DOHH2 (cell line): ENCODE data around the gene WNT3.

ENCODE experiments used
- H3F3A ChIP-seq: fragments of 200-600 bp; sonication (generic), shearing (Covaris generic); 2 replicates; pipeline ENCODE4 v1.6.0; 2016; ENCODE audit warnings: antibody characterized with exemption, mild to moderate bottlenecking; ENCODE audit not compliant: control insufficient read depth, insufficient read depth
- H3K27ac ChIP-seq: fragments of 200-600 bp; sonication (generic); 2 replicates; pipeline ENCODE4 v1.5.1; 2014; ENCODE audit warnings: low read depth, mild to moderate bottlenecking, low read length, moderate library complexity
- H3K27me3 ChIP-seq: fragments of 200-600 bp; sonication (generic); 2 replicates; pipeline ENCODE4 v1.6.1; 2014; ENCODE audit warnings: mild to moderate bottlenecking, low read length, mixed read lengths; ENCODE audit not compliant: control insufficient read depth
- H3K36me3 ChIP-seq: fragments of 200-600 bp; sonication (generic); 2 replicates; pipeline ENCODE4 v1.6.1; 2014; ENCODE audit warnings: mild to moderate bottlenecking, low read length, moderate library complexity, mixed read lengths; ENCODE audit not compliant: control insufficient read depth
- H3K4me1 ChIP-seq: fragments of 200-600 bp; sonication (generic); 2 replicates; pipeline ENCODE4 v1.6.1; 2014; ENCODE audit warnings: mild to moderate bottlenecking, low read length, mixed read lengths; ENCODE audit not compliant: control insufficient read depth
- H3K4me2 ChIP-seq: fragments of 200-600 bp; sonication (generic); 2 replicates; pipeline ENCODE4 v1.6.0; 2014; ENCODE audit warnings: mild to moderate bottlenecking, low read length, moderate library complexity
- H3K4me3 ChIP-seq: fragments of 200-600 bp; sonication (generic); 2 replicates; pipeline ENCODE4 v1.5.1; 2014; ENCODE audit warnings: mild to moderate bottlenecking, low read length, mixed read lengths
- H3K79me2 ChIP-seq: fragments of 200-600 bp; sonication (generic); 2 replicates; pipeline ENCODE4 v1.6.1; 2014; ENCODE audit warnings: mild to moderate bottlenecking, low read length, mixed read lengths; ENCODE audit not compliant: control insufficient read depth
- H3K9me2 ChIP-seq: fragments of 200-600 bp; sonication (generic); replicated peaks from 2 replicates; pipeline ENCODE4 v1.6.1; 2014; ENCODE audit warnings: mild to moderate bottlenecking, low read length, mixed read lengths; ENCODE audit not compliant: control insufficient read depth
- H3K9me3 ChIP-seq: fragments of 200-600 bp; sonication (generic); 2 replicates; pipeline ENCODE4 v1.6.1; 2014; ENCODE audit warnings: antibody characterized with exemption, low read length, mixed read lengths; ENCODE audit not compliant: control insufficient read depth, insufficient read depth
- H4K20me1 ChIP-seq: fragments of 200-600 bp; sonication (generic); 2 replicates; pipeline ENCODE4 v1.6.0; 2014; ENCODE audit warnings: low read depth, mild to moderate bottlenecking, antibody characterized with exemption, low read length, moderate library complexity; ENCODE audit not compliant: control insufficient read depth, insufficient read depth
- CTCF ChIP-seq: fragments of 200-600 bp; sonication (generic); IDR thresholded peaks from one replicate; pipeline ENCODE4 v1.5.1; 2014; ENCODE audit warnings: antibody characterized with exemption, mild to moderate bottlenecking, low read depth, low read length; ENCODE audit not compliant: poor library complexity, severe bottlenecking
- EZH2phosphoT487 ChIP-seq: fragments of 200-600 bp; sonication (generic); IDR thresholded peaks from 2 replicates; pipeline ENCODE4 v1.6.1; 2017; ENCODE audit warnings: borderline replicate concordance, mild to moderate bottlenecking, antibody characterized with exemption, low read length, moderate library complexity, mixed read lengths

WNT3 gene

GRCh38 chr17:46764000-46764708, 54.3 kb downstream of the WNT3 start:
- Histone ChIP-seq H4K20me1 (no peaks in the 10 kb centered on the region), H3K27ac (no peak overlapping the region), H3K36me3 (no peaks in the 10 kb centered on the region), H3K9me3 (no peaks in the 10 kb centered on the region), H3F3A (no peaks in the 10 kb centered on the region), H3K27me3 (no peaks in the 10 kb centered on the region), H3K4me3 (no peak overlapping the region), H3K4me1 (no peaks in the 10 kb centered on the region), H3K4me2 (no peak overlapping the region), H3K9me2 (no peaks in the 10 kb centered on the region), H3K79me2 (no peaks in the 10 kb centered on the region)
- TF ChIP-seq EZH2phosphoT487 (no peak), CTCF (no peak)

- TF ChIP-seq EZH2phosphoT487 (no peak), CTCF (no peak)
- Histone ChIP-seq H3K36me3 (no peaks in the 10 kb centered on the region), H3F3A (no peaks in the 10 kb centered on the region), H3K4me3 (no peak overlapping the region), H3K4me2 (no peak overlapping the region), H3K9me3 (no peaks in the 10 kb centered on the region), H3K4me1 (no peaks in the 10 kb centered on the region), H3K27me3 (no peaks in the 10 kb centered on the region), H3K27ac (no peak overlapping the region), H4K20me1 (no peaks in the 10 kb centered on the region), H3K79me2 (no peaks in the 10 kb centered on the region), H3K9me2 (no peaks in the 10 kb centered on the region)
Measured at GRCh38 chr17:46763416-46763815, 55.1 kb downstream of the WNT3 start.

GRCh38 chr17:46759141-46759540, 59.4 kb downstream of the WNT3 start:
- Histone ChIP-seq H3K4me1 (no peaks in the 10 kb centered on the region), H4K20me1 (no peaks in the 10 kb centered on the region), H3K4me2 (no peak overlapping the region), H3K36me3 (peaks cover 25% of the 10 kb centered on the region), H3F3A (no peaks in the 10 kb centered on the region), H3K79me2 (no peaks in the 10 kb centered on the region), H3K27me3 (no peaks in the 10 kb centered on the region), H3K9me3 (no peaks in the 10 kb centered on the region), H3K4me3 (no peak overlapping the region), H3K27ac (no peak overlapping the region), H3K9me2 (no peaks in the 10 kb centered on the region)
- no peak for TF ChIP-seq EZH2phosphoT487
- no peak for TF ChIP-seq CTCF
